ENCODE results near the gene ZNF609.

Gene ZNF609

DNA sequence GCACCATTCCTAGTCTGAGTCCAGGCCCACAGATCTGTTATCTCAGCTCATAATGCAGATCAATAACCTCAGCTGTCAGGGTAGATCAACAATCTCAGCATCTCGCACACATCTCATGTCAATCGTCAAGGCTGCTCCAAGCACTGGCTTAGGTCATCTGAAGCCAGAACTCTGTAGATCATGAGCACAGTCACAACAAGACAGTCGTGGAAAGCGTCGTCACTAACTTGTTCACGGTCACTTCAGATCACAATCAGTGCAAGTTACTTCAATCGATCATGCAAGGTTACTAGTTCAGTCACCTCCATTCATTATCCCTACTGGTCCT lies 243.2 kb downstream of the ZNF609 start:
- Histone ChIP-seq H3K27me3 (ENCODE audit: control insufficient read depth in 5 of 5, insufficient read depth in 4 of 5, low read length in 5 of 5) (no peaks in the 10 kb centered on the region), H3K4me3 (ENCODE audit: low read depth in 1 of 5, low read length in 5 of 5) (peak overlapping the region; percentile 76 to 95 (median 86)), H3K9ac (ENCODE audit: low read length in 5 of 5) (peak overlapping the region; percentile 8 to 87 (median 79)), H3K36me3 (ENCODE audit: control insufficient read depth in 5 of 5, insufficient read depth in 5 of 5, low read length in 5 of 5) (peaks cover 0 to 3% (median 0%) of the 10 kb centered on the region in 5 donors), H3K4me1 (ENCODE audit: control insufficient read depth in 5 of 5, insufficient read depth in 5 of 5, low read length in 5 of 5) (peaks cover 13 to 49% (median 48%) of the 10 kb centered on the region in 5 donors), H3K27ac (ENCODE audit: low read depth, low read length) (peak overlapping the region; percentile 83), H3K9me3 (ENCODE audit: control insufficient read depth in 5 of 5, low read length in 5 of 5) (no peaks in the 10 kb centered on the region)

DNA sequence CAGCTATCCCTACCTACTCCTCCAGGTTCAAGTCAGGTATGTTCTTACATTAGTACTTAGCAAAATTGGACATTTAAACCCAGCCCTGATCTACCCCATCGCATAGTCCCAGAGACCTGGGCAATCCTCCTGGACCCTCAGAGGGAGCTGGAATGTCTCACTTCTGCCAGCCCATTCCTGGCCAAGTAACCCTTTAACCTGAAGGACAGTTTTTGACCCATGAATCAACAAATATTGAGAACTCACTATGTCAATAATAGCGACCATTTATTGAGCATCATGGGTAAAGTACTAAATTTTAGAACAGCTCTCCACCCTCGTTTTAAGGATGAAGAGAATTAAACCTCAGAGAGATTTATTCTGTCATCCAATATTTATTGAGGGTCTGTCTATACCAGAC lies 244.6 kb downstream of the ZNF609 start:
- Histone ChIP-seq H3K27me3 (ENCODE audit: control insufficient read depth in 5 of 5, insufficient read depth in 4 of 5, low read length in 5 of 5) (no peaks in the 10 kb centered on the region), H3K9ac (ENCODE audit: low read length in 5 of 5) (no peak overlapping the region), H3K27ac (ENCODE audit: low read depth, low read length) (no peak overlapping the region), H3K9me3 (ENCODE audit: control insufficient read depth in 5 of 5, low read length in 5 of 5) (no peaks in the 10 kb centered on the region), H3K36me3 (ENCODE audit: control insufficient read depth in 5 of 5, insufficient read depth in 5 of 5, low read length in 5 of 5) (peaks cover 0 to 4% (median 0%) of the 10 kb centered on the region in 5 donors), H3K4me1 (ENCODE audit: control insufficient read depth in 5 of 5, insufficient read depth in 5 of 5, low read length in 5 of 5) (peaks cover 8 to 35% (median 34%) of the 10 kb centered on the region in 5 donors), H3K4me3 (ENCODE audit: low read depth in 1 of 5, low read length in 5 of 5) (no peak overlapping the region)

DNA sequence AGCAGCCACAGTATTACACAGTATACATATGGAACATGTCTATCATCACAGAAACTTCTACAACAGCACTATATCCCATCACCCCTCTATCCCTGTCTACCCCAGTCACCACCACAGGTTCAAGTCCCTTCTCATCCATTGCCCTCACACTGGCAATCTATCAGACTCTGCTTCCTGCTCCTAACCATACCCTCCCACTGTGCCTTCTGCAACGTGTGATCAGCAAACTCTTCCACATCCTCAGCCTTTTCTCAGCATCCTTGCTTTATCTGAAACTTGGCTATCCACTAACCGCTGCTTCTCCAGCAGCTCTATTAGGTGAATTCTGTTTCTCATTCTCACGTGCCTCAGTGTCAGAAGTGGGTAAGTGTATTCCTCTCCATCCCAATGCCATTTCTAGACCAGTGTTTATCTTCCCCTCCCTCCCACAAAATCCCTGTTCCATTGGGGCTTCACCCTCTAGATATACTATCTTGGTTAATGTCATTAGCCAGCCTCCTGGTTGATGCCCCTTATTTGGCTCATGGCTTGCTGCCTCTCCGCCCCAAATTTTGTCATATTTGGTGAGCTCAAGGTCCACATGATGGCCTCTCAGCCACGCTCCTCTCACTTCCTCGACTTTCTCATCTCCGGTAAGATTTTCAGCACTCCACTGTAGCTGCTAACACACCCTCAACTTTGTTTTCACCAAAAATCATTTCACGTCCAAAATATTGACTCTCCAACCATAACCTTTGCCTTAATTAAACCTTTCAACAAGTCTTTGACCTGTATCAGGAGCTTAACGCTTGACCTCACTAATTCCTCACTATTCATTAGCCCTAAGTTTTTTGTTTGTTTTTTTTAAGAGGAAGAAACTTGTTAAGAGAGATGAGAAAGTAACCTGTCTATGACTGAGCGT lies 245.9 kb downstream of the ZNF609 start:
- H3K27ac ChIP-seq (ENCODE audit: low read depth, low read length) = no peak overlapping the region

DNA sequence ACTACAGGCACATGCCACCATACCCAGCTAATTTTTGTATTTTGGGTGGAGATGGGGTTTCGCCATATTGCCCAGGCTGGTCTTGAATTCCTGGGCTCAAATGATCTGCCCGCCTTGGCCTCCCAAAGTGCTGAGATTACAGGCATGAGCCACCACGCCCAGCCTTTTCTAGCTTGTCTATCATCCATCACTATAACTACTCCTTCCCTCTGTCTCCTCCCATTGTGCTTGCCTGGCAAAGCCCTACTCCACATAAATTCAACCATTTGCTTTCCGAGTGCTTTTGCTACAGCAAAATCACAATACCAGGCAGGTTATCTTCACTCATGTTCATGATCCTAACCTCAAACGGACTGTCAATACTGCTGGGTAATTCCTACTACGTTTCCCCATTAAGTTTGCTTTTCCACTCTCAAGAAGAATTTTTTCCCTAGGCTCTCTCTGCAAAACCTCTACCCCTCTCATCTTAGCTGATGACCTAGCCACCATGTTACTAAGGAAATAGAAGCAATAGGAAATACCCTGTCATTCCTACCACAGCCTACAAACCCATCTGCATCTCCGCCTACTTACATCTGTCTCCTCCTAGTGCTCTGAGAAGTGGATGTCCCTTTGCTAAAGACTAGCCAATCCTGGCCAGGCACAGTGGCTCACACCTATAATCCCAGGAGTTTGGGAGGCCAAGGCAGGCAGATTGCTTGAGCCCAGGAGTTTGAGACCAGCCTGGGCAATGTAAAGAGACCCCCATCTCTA lies 250.5 kb downstream of the ZNF609 start:
- Histone ChIP-seq H3K27me3 (ENCODE audit: control insufficient read depth in 5 of 5, insufficient read depth in 4 of 5, low read length in 5 of 5) (no peaks in the 10 kb centered on the region), H3K9ac (ENCODE audit: low read length in 5 of 5) (no peak overlapping the region), H3K27ac (ENCODE audit: low read depth, low read length) (no peak overlapping the region), H3K4me3 (ENCODE audit: low read depth in 1 of 5, low read length in 5 of 5) (no peak overlapping the region), H3K9me3 (ENCODE audit: control insufficient read depth in 5 of 5, low read length in 5 of 5) (no peaks in the 10 kb centered on the region), H3K36me3 (ENCODE audit: control insufficient read depth in 5 of 5, insufficient read depth in 5 of 5, low read length in 5 of 5) (peaks cover 0 to 4% (median 0%) of the 10 kb centered on the region in 5 donors), H3K4me1 (ENCODE audit: control insufficient read depth in 5 of 5, insufficient read depth in 5 of 5, low read length in 5 of 5) (no peaks in the 10 kb centered on the region)

More for the DNA sequence above, 245.9 kb downstream of the ZNF609 start:
- H3K4me3 ChIP-seq (ENCODE audit: low read depth in 1 of 5, low read length in 5 of 5) = no peak overlapping the region
- H3K9me3 ChIP-seq (ENCODE audit: control insufficient read depth in 5 of 5, low read length in 5 of 5) = no peaks in the 10 kb centered on the region
- peak overlapping the region in 1 of 5 donors; percentile 30 for H3K9ac ChIP-seq (ENCODE audit: low read length in 5 of 5)
- H3K36me3 ChIP-seq (ENCODE audit: control insufficient read depth in 5 of 5, insufficient read depth in 5 of 5, low read length in 5 of 5) = peaks cover 0 to 4% (median 0%) of the 10 kb centered on the region in 5 donors
- H3K4me1 ChIP-seq (ENCODE audit: control insufficient read depth in 5 of 5, insufficient read depth in 5 of 5, low read length in 5 of 5) = peaks cover 3 to 22% (median 21%) of the 10 kb centered on the region in 5 donors
- no peaks in the 10 kb centered on the region for H3K27me3 ChIP-seq (ENCODE audit: control insufficient read depth in 5 of 5, insufficient read depth in 4 of 5, low read length in 5 of 5)

DNA sequence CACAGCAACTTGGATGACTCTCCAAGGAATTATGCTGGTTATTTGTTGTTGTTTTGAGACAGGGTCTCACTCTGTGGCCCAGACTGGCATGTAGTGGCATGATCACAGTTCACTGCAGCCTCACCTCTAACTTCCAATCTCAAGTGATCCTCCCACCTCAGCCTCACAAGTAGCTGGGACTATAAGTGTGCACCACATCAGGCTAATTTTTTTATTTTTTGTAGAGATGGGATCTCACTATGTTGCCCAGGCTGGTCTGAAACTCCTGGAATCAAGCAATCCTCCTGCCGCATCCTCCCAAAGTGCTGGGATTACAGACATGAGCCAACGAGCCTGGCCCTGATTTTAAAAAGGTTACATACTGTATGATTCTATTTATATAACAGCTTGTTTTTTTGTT lies 252.0 kb downstream of the ZNF609 start:
- H3K9me3 ChIP-seq (ENCODE audit: control insufficient read depth in 5 of 5, low read length in 5 of 5) = no peaks in the 10 kb centered on the region
- no peak overlapping the region for H3K27ac ChIP-seq (ENCODE audit: low read depth, low read length)
- no peaks in the 10 kb centered on the region for H3K27me3 ChIP-seq (ENCODE audit: control insufficient read depth in 5 of 5, insufficient read depth in 4 of 5, low read length in 5 of 5)
- no peak overlapping the region for H3K9ac ChIP-seq (ENCODE audit: low read length in 5 of 5)
- peaks cover 0 to 7% (median 2%) of the 10 kb centered on the region in 5 donors for H3K4me1 ChIP-seq (ENCODE audit: control insufficient read depth in 5 of 5, insufficient read depth in 5 of 5, low read length in 5 of 5)
- peaks cover 0 to 7% (median 2%) of the 10 kb centered on the region in 5 donors for H3K36me3 ChIP-seq (ENCODE audit: control insufficient read depth in 5 of 5, insufficient read depth in 5 of 5, low read length in 5 of 5)
- no peak overlapping the region for H3K4me3 ChIP-seq (ENCODE audit: low read depth in 1 of 5, low read length in 5 of 5)

DNA sequence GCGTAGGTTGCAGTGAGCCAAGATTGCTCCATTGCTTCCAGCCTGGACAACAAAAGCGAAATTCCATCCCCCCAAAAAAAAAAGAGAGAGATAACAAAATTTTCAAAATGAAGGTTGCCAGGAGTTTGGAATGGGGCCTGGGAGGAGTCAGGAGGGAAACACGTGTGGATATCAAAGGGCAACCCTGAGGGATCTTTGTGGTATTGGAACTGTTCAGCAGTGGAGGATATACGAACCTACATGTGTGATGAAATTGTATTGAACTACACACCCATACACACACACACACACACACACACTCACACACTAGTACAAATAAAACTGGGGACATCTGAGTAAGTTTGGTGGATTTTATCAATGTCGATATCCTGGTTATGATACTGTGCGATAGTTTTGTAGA lies 253.2 kb downstream of the ZNF609 start:
- Histone ChIP-seq H3K36me3 (ENCODE audit: control insufficient read depth in 5 of 5, insufficient read depth in 5 of 5, low read length in 5 of 5) (peaks cover 0 to 7% (median 2%) of the 10 kb centered on the region in 5 donors), H3K9ac (ENCODE audit: low read length in 5 of 5) (no peak overlapping the region), H3K27me3 (ENCODE audit: control insufficient read depth in 5 of 5, insufficient read depth in 4 of 5, low read length in 5 of 5) (peaks cover 0 to 3% (median 0%) of the 10 kb centered on the region in 5 donors), H3K4me1 (ENCODE audit: control insufficient read depth in 5 of 5, insufficient read depth in 5 of 5, low read length in 5 of 5) (peaks cover 0 to 19% (median 12%) of the 10 kb centered on the region in 5 donors), H3K9me3 (ENCODE audit: control insufficient read depth in 5 of 5, low read length in 5 of 5) (no peaks in the 10 kb centered on the region), H3K4me3 (ENCODE audit: low read depth in 1 of 5, low read length in 5 of 5) (no peak overlapping the region), H3K27ac (ENCODE audit: low read depth, low read length) (no peak overlapping the region)

DNA sequence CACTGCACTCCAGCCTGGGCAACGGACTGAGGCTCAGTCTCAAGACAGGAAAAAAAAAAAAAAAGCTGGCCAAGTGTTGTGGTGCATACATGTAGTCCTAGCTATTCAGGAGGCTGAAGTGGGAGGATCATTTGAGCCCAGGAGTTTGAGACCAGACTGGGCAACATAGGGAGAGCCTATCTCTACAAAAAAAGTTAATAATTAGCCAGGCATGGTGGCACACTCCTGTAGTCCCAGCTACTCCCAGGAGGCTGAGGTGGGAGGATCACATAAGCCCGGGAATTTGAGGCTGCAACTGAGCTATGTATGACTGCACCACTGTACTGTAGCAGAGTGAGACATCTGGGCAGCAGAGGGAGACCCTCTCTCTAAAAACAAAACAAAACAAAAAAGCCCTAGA lies 256.1 kb downstream of the ZNF609 start:
- Histone ChIP-seq H3K4me1 (ENCODE audit: control insufficient read depth in 5 of 5, insufficient read depth in 5 of 5, low read length in 5 of 5) (peaks cover 0 to 28% (median 18%) of the 10 kb centered on the region in 5 donors), H3K4me3 (ENCODE audit: low read depth in 1 of 5, low read length in 5 of 5) (no peak overlapping the region), H3K36me3 (ENCODE audit: control insufficient read depth in 5 of 5, insufficient read depth in 5 of 5, low read length in 5 of 5) (peaks cover 0 to 7% (median 0%) of the 10 kb centered on the region in 5 donors)

DNA sequence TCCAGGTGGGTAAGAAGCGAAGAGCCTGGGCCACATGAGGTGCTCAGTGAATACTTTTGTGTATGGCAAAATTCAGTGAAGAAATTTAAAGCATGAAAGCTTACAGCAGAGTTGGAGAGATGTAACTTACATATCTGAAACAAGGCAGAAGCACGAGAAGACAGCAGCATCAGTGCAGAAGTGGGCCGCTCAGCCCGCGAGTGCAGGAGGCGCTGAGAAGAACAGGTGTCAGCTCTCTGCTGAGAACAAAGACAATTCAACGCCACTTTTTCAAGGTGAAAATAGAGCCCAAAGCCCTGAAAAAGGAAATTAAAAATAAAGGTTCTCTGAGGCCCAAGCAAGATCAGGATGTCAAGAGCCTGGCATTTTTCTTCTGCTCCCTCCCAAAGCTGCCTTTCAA lies 256.8 kb downstream of the ZNF609 start:
- Histone ChIP-seq H3K27ac (ENCODE audit: low read depth, low read length) (peak overlapping the region; percentile 82), H3K9ac (ENCODE audit: low read length in 5 of 5) (peak overlapping the region in 1 of 5 donors; percentile 10), H3K9me3 (ENCODE audit: control insufficient read depth in 5 of 5, low read length in 5 of 5) (no peaks in the 10 kb centered on the region), H3K27me3 (ENCODE audit: control insufficient read depth in 5 of 5, insufficient read depth in 4 of 5, low read length in 5 of 5) (peaks cover 0 to 4% (median 0%) of the 10 kb centered on the region in 5 donors), H3K36me3 (ENCODE audit: control insufficient read depth in 5 of 5, insufficient read depth in 5 of 5, low read length in 5 of 5) (peaks cover 0 to 7% (median 0%) of the 10 kb centered on the region in 5 donors), H3K4me1 (ENCODE audit: control insufficient read depth in 5 of 5, insufficient read depth in 5 of 5, low read length in 5 of 5) (peaks cover 0 to 28% (median 18%) of the 10 kb centered on the region in 5 donors), H3K4me3 (ENCODE audit: low read depth in 1 of 5, low read length in 5 of 5) (no peak overlapping the region)

More for the DNA sequence above, 256.1 kb downstream of the ZNF609 start:
- Histone ChIP-seq H3K27me3 (ENCODE audit: control insufficient read depth in 5 of 5, insufficient read depth in 4 of 5, low read length in 5 of 5) (peaks cover 0 to 4% (median 0%) of the 10 kb centered on the region in 5 donors), H3K9ac (ENCODE audit: low read length in 5 of 5) (no peak overlapping the region), H3K9me3 (ENCODE audit: control insufficient read depth in 5 of 5, low read length in 5 of 5) (no peaks in the 10 kb centered on the region), H3K27ac (ENCODE audit: low read depth, low read length) (no peak overlapping the region)

DNA sequence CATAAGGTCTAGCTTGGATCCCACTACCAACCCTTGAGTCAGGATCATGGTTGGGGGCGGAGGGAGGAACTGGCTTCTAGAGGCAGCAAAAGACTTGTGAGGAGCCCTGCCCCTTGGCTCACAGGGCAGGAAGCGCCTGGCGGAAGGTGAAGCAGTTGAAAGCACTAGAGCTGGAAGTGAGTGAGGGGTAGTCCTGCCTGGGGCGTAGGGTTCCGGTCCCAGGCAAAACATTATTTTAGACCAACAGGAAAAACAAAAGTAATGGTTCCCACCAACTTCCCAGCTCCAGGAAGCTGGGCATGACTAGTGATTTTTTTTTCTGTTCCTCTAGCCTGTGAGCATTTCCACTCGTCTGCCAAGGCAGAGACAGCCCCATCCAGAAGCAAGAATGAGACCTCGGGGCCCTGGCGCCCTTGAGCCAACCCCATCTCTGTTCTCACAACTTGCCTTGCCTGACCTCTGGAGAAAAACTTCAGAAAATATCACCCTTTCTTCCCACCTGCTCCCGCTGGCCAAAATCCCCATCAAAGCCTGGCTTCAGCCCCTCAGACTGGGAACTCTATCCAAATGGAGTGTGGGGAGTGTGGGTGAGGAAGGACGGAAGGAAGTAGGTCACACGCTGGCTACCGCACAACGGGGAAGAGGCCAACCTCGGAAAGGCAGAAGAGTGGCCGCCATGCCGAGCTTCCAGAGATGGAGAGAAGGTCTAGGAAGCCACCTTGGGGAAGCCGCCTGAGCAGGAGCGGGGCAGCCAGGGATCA lies 257.5 kb downstream of the ZNF609 start:
- H3K27ac ChIP-seq (ENCODE audit: low read depth, low read length) = peak overlapping the region; percentile 82
- no peaks in the 10 kb centered on the region for H3K9me3 ChIP-seq (ENCODE audit: control insufficient read depth in 5 of 5, low read length in 5 of 5)
- H3K9ac ChIP-seq (ENCODE audit: low read length in 5 of 5) = peak overlapping the region in 3 of 5 donors; percentile 10 to 61 (median 59)
- H3K4me1 ChIP-seq (ENCODE audit: control insufficient read depth in 5 of 5, insufficient read depth in 5 of 5, low read length in 5 of 5) = peaks cover 0 to 28% (median 18%) of the 10 kb centered on the region in 5 donors
- H3K27me3 ChIP-seq (ENCODE audit: control insufficient read depth in 5 of 5, insufficient read depth in 4 of 5, low read length in 5 of 5) = peaks cover 0 to 4% (median 0%) of the 10 kb centered on the region in 5 donors
- H3K4me3 ChIP-seq (ENCODE audit: low read depth in 1 of 5, low read length in 5 of 5) = peak overlapping the region in 4 of 5 donors; percentile 15 to 52 (median 43)
- H3K36me3 ChIP-seq (ENCODE audit: control insufficient read depth in 5 of 5, insufficient read depth in 5 of 5, low read length in 5 of 5) = peaks cover 0 to 7% (median 0%) of the 10 kb centered on the region in 5 donors
